DMS153 treated with DMSO at 0.1 percent for 48 hours (cell line): Measurements from ENCODE around the gene RHOH.
A peak's percentile ranks its signal among the peaks of the same experiment; 100 is the strongest.
"Not testable (repeated sequence)": the region's sequence is repeated elsewhere in the genome, so short reads cannot be mapped to it uniquely, and the experiment has no call there.

Experiments
- DNase-seq: peaks from one replicate; lab custom pipeline; 2025; ENCODE audit not compliant: unreplicated experiment; lab: John Stamatoyannopoulos, UW

RHOH gene, protein sequence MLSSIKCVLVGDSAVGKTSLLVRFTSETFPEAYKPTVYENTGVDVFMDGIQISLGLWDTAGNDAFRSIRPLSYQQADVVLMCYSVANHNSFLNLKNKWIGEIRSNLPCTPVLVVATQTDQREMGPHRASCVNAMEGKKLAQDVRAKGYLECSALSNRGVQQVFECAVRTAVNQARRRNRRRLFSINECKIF

DNA sequence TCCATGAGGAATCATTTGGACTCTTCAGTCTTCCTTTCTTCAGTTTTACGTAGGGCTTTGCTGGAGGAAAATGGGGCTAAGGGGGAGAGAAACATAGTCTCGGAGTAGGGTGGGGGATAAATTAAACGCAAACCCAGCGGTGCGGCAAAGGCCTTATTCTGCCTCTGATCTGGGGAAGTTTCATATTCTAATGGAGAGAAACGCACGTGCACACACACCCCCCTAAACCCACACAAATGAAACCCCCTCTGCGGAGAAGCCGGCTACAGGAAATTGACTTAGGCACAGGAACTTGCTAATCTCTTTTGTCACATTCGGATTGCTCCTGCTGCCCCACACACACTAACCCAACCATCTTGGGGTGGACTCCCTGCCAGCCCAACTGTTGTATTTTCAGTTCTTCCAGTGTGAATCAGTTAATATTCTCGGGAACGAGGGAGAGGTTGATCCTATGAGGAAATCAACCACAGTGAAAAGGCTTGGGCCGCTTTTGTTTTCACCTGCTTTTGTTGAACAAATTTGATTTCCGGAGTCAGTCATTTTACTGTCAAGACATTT is at the start of gene RHOH:
TSS of gene RHOH (plus strand) at position 308 of the 558 bp plus-strand sequence. CDS start 46,356 bp downstream, outside the sequence.
- no peak for DNase-seq

DNA sequence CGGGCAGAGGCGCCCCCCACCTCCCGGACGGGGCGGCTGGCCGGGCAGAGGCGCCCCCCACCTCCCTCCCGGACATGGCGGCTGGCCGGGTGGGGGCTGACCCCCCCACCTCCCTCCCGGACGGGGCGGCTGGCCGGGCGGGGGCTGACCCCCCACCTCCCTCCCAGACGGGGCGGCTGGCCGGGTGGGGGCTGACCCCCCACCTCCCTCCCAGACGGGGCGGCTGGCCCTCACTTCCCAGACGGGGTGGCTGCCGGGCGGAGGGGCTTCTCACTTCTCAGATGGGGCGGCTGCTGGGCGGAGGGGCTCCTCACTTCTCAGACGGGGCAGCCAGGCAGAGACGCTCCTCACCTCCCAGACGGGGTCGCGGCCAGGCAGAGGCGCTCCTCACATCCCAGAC is 49.3 kb upstream of the RHOH start:
- not testable (repeated sequence) for DNase-seq

DNA sequence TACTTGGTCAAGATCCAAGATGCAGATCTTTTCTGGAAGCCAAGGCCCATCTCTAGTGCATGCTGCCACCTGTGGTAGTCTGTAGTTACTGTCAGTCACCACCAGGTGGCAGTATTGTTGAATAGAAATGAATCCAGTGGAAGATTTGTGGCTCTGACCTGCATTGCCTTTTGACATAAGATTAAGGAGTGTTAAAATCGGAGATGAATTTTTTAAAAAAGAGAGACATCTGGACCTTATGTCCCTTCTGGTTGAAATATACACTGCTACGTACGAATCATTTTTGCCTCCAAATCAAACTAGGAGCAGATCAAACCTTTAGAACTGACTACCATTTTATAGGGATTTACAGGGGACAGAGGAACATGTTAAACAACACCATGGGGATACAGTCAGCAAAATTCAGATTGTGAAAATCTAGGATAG is 46.9 kb upstream of the RHOH start:
- DNase-seq: peak; percentile 1

DNA sequence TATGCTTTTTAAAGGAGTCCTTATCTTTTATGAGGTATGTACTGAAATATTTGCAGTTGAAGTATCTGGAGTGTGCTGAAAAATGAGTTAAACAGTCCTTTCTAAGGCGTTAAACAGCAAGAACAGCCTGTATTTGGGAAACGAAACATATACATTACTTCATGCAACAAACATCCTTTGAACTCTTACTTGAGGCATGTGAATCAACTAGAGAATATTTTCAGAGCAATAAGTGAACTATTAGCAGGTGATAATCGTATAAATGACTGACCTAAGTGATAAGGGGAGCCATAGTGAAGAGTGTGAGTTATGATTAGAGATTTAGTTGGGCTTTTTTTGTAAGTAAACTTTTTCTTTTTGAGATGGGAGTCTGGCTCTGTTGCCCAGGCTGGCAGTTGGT is 45.9 kb upstream of the RHOH start:
- no peak for DNase-seq

DNA sequence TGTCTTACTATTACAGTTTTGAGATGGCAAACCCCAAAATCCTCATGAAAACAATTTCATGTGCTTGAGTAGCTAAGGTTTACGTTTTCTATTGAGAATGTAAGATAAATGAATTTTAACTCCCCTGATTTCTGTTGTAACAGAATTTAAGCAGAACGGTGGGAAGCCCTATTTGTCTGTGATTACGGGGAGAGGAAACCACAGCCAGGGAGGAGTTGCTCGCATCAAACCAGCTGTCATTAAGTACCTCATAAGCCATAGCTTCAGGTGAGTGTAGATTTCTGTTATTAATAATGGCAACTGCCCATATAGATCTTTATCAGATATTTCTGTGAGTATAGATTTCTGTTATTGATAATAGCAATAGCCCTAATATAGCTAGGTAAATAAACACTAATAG is 44.2 kb upstream of the RHOH start:
- DNase-seq: no peak

DNA sequence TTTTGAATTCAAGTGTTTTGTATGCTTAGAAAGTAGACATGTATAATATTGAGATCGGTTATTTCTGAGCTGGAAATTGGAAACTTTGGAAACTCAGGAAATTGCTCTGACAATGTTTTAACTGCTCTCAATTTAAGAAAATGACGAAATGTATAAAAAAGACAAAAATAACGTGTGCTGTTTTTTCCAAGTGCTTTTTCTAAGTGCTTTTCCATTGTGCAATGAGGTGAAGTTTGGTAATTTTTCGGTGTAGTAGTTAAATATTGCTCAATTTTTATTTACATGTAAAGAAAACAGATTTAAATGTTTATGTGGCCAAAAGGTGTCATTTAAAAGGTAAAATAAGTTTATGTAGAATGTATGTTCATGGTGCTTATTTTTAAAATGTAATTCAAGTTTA is 39.4 kb upstream of the RHOH start:
- no peak for DNase-seq

DNA sequence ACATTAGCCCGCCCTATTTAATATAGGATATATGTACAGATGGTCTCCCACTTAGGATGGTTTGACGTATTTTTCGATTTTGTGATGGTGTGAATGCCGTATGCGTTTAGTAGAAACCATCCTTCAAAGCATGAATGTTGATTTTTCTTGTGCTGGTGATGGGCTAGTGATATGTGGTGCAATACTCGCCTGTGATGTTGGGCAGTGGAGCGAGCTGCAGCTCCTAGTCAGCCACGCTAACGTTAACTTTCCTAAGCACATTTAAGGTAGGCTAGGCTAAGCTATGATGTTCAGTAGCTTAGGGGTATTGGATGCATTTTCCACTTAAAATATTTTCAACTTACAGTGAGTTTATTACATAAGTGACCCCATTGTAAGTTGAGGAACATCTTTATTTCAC is 36.6 kb upstream of the RHOH start:
- DNase-seq: no peak

DNA sequence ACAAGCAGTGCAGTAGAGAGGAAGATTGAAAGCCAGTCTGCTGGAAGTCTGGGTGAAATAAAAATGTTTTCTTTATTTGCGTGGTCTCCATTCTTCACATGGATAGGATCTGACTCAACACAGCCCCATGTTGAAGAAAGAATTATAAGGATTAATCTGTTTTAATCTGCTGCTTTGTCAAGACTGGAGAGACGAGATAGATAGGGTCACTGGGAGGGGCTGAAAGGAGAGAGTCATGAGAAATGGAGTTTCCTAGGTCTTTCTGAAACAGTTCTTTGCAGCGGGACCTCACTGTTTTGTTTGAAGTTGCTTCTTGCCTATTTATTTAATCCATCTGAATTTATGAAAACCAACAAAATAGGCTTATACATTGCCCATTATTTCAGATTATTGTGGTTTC is 32.4 kb upstream of the RHOH start:
- DNase-seq: no peak

DNA sequence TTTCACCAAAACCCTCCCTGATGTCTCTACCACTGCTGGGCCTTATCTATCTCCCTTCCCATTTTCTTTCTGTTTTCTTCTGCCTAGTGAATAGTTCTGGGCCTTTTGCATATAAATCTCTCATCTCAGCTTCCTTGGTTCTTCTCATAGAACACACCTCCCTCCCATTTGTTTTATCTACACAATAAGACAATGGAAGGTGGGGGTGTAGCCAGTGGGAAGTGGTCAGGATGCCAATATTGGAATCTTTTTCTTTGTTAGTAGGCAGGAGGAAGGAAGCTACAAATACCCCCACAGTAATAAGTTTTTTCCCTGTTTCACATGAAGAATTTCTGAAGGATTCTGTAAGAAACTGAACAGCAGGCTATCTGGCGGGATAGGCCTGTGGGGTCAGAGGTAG is 30.9 kb upstream of the RHOH start:
- DNase-seq: no peak

DNA sequence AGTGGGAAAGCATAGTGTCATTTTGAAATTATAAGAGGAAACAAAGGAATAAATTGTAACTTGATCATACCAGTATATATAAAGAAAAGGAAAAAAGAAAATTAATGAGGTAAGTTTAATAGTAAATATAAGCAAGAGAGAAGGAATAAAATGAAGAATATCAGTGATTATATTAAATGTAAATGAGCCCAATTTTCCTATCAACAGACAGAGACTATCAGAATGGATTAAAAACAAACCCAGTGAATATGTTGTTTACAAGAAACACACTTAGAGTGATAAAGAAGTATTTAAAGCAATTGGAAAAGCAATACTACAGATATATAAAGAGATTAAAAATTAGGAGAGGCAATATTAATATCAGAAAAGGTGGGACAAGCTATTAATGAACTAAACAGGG is 28.8 kb upstream of the RHOH start:
- DNase-seq: no peak

DNA sequence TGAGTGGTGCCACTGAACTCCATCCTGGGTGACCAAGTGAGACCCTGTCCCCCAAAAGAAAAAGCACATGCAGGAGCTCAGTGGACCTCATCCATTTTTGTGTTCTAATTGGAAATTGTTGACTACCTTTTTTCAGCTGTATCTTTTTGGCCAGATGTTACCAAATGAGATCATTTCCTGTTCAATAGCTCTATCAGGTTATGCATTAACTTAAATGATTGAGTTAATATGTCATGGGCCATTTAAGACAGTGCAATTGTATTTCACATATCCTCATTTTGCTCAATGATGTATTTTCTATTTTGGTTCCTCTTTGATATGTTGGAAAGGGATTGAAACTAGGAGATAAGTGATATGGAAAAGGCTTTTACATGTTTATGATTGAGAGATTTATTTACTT is 26.2 kb upstream of the RHOH start:
- no peak for DNase-seq

DNA sequence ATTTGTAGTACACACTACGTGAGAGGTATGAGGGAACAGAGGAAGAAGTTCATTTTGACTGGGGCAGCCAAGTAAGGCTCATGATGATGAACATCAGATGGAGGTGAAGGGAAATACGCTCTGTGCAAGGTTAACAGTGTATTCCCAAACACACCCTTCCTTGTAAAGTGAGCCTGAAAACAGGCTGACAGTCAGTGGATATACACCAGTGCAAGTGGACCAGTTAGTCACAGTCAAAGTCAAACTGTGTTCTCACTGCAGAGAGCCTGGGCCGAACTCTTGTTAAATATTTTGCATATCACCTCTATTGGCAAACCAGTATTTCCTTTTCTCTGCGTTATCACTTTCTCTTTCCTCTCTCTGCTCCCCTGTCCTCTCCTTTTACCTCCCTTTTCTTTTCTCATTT is 23.4 kb upstream of the RHOH start:
- no peak for DNase-seq

DNA sequence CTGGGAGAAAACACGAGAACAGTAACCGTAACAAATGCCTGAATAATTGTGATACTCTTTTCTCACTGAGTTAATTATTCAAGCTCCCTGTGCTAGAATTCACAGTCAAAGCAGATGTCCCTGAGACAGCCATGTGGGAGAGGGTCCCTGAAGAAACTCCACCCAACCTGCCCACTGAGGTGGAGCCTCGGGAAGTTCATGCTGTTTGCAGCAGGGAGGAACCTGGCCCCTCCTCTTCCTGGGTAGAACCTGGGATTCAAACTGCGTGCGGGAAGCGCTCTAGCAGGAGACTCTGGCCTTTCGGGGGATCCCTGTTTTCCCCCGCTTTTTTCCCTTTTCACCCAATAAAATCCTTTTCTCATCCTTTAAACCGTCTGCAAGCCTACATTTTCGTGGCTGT is 20.2 kb upstream of the RHOH start:
- no peak for DNase-seq

DNA sequence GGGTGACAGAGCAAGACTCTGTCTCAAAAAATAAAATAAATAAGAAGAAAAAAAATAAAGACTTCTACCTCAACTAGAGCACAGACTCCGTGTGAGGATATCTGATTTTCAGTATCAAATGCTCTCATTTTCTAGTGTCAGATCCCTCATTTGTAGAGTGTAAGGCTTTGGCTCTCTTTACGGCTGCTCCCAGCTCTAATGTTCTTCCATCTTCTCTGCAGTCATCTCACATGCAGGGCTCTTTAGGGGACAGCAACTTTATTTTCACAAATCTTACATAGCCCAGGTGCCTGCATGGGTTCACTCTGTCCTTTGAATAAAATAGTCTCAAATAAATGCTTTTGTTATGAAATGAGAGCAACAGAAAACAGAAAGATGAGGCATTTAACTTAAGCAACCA is 19.2 kb upstream of the RHOH start:
- DNase-seq: no peak

DNA sequence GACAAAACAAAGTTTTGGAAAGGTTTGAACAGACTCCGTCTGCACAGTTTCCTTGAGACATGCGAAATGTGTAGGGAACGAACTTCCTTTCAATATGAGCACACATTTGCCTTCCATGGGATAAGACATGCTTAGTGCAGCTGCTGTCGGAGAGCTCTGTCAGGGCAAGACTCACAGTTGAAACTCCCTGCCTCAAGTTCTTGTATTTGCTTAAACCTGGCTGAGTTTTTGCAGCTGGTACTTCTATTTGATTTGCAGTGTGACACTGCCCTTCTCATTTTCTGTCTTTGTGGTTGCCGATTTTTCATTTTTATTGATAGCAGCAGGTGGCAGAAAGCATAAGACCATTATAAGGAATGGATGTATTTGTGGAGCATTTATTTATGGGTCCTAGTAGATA is 18.2 kb upstream of the RHOH start:
- no peak for DNase-seq

DNA sequence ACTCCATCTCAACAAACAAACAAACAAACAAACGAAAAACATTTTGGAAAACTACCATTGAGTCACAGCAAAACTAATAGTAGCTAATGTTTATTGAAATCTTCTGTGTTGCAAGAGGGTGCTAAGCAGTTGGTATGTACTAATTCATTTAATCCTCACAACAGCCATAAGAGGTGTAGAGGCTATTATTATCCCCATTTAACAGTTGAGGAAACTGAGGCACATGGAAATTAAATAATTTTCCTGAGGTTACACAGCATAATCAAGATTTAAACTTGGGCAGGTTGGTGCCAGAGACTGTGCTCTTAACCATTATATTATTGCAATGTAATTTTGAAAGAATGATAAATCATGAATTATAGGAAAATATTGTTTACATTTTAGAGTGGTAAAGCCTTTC is 17.5 kb upstream of the RHOH start:
- no peak for DNase-seq

DNA sequence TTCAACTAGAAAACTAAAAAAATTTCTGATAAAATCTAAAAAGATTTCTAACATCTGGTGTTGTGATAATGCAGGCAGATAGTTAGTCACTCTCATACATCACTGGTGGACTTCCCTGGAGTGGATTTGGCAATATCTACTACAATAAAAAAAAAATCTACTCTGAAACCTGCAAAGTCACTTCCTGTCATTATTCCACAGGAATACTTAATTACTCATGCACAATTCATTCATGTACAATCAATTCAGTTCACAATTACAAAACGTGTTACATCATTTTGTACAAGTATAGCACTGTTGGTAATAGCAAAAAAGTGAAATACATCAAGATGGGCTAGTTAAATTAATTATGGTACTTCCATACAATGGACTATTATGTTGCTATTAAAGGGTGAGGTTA is 16.5 kb upstream of the RHOH start:
- no peak for DNase-seq

DNA sequence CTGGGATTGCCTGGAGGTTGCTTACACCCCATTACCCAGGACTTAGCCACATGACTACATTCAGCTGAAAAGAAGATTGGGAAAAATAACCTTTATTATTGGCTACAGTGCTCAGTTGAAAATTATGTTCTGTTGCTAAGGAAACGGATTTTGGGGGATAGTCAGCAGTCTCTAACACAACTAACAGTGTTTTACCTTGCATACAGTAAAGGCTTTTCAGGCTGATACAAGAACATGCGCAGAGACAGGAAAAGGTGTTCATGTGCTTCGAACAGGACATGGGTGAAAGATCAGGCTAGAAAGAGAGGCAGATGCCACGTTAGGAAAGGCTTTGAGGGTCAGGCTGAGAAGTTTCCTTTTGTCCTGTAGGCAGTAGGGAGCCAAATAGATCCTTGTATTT is 14.8 kb upstream of the RHOH start:
- no peak for DNase-seq

DNA sequence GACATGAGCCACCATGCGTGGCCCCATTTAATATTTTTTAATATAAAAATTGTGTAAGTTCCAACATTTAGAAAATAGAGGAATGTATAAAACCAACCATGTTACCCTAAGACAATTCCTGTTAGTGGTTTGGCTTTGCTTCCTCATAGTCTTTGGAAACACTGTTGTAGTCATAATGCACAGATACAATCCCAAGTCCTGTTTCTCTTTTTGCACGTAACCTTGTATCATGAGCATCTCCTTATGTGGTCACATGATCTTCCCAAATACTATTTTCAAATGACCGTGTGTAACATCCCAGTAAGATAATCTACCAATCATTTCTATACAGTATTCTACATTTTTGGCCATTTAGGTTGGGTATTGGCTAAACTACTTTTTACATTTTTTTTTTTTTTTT is 13.9 kb upstream of the RHOH start:
- no peak for DNase-seq

DNA sequence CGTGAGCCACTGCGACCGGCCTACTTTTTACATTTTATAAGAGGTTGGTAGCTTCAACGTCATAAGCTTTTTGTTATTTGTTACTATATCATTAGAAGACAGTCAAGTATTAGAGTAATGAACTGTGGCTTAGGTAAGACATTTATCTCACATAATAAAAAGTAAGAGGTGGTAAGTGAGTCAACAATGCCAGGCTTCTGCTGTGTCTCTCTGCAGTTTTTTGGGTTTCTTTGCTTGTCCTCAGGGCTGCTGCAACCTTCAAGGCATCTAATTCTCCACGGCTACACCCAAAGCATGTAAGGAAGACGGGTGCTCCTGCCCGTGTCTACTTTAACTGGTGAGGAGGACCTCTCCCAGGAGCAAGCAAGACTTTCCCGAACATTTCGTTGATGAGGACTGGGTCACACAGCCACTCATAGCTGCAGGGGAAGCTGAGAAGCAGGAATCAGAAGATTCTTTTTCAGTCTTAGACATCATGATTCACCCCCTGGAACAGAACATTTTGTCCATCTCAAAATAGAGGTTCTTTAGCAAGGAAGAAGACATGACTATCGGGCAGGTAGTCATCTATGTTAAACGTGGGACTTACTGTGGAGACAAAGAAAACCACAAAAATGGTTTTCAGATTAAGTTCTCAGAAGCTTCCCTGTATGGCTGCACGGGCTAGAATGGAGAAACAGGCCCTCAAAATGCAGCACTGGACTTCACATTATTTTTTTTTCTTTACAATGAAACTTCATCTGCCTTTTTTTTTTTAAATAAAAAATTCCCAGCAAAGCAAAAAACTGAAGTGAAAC is 13.0 kb upstream of the RHOH start:
- no peak for DNase-seq

DNA sequence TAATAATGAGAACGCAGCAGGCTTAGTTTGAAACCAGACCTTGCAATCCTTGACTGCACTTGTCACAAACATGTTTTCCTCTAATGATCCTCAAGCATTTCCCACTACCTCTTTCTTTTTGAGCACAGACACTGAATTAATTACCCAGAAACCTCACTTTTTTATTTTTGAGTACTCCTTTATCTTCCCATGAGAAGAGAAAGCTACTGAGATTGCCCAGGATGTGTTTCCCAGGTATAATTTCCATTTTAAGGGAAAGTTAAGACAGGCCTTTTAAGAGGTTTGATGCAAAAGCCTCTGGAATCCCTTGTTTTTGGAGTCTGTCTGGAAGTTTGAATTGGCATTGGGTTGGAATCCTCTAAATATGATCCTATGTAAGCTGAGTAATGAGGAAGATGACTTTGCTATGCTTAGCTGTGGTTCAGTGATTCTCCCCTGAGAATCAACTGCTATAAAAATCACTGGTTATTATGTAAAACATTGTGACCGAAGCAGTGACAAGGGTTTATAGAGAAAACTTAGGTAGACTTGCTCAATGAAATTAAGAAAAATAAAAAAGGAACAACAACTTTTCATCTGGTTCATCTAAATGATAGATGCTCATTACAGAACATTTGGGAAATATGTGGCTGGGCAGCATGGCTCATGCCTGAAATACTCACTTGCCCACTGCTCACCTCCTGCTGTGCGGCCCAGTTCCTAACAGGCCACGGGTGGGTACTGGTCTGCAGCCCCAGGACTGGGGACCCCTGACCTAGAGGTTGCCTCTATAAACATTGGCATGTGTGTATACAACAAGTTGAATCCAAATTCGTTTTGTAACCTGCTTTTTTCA is 10.8 kb upstream of the RHOH start:
- DNase-seq: no peak

DNA sequence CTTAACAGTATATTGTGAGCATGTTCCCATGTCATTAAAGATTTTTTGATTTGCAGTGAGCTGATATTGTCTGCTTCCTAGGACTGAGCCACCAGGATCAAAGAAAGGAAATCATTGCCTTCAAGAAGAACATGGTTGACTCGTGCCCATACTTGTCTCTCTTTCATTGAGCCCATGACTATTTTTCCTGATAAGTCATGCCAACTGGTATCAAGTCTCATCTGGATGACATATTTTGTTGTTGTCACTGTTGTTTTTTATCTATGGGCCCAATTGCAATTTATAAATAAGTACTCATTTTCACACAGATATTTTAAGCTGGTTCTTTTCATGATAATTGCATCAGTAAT is 10.2 kb upstream of the RHOH start:
- DNase-seq: no peak
